HL-60 (cell line): Measurements from ENCODE around the gene SMAP2.
A peak's percentile ranks its signal among the peaks of the same experiment; 100 is the strongest.

ENCODE experiments used
- DNase-seq, 2 experiments: peaks; one replicate each; pipeline ENCODE4 v3.0.0-alpha.2; 2010 to 2020; ENCODE audit warnings: low read depth in 1 of 2, low spot score in 1 of 2
- H3K27ac ChIP-seq: fragments of 250-450 bp; sonication (Bioruptor Pico); replicated peaks from 2 replicates; pipeline ENCODE4 v1.5.1; 2020; ENCODE audit warnings: mild to moderate bottlenecking, moderate library complexity
- H3K27me3 ChIP-seq: fragments of 250-450 bp; sonication (Bioruptor Pico); 2 replicates; pipeline ENCODE4 v1.5.1; 2021; ENCODE audit warnings: mild to moderate bottlenecking, moderate library complexity; ENCODE audit not compliant: insufficient read depth, poor library complexity, severe bottlenecking
- H3K4me3 ChIP-seq: replicated peaks from 2 replicates; pipeline ENCODE4 v1.5.1; 2011; ENCODE audit warnings: mild to moderate bottlenecking, control low read depth, low read length; ENCODE audit not compliant: insufficient read depth
- GABPA ChIP-seq: IDR thresholded peaks from 2 replicates; pipeline ENCODE4 v1.6.1; 2012; ENCODE audit warnings: low read depth
- POLR2AphosphoS5 ChIP-seq: IDR thresholded peaks from 2 replicates; pipeline ENCODE4 v1.6.1; 2012; ENCODE audit warnings: low read depth
- SPI1 ChIP-seq: IDR thresholded peaks from 2 replicates; pipeline ENCODE4 v1.6.1; 2012; ENCODE audit warnings: low read depth, mild to moderate bottlenecking, borderline replicate concordance
- TF ChIP-seq, protein P1 (sequence below): IDR thresholded peaks from one replicate; pipeline ENCODE4 v1.5.1; 2011; ENCODE audit warnings: low read length, control low read depth, inconsistent platforms; ENCODE audit not compliant: insufficient read depth
- TF ChIP-seq, protein P2 (sequence below): IDR thresholded peaks from 2 replicates; pipeline ENCODE4 v1.6.1; 2012; ENCODE audit warnings: low read depth; ENCODE audit not compliant: insufficient replicate concordance

SMAP2 gene

DNA sequence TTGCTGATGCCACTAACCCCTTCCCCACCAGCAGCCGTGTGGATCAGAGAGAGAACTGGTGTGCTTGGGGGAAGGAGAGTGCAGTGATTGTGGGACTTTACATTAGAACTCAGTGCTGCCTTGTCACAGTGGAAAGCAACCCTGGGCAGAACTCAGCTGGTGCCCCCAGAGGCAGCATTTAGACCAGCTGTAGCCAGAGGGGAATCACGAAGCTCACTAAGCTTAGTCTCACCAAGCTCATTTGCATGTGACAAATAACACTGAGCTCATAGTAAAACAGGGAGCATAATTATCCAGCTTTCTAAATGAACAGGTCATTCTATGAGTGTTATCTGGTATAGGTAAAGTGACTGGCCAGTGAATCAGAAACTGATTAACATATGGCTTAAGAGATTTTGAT lies 9.8 kb upstream of the SMAP2 start:
- DNase-seq, result no peak
- no peak overlapping the region for H3K27ac ChIP-seq
- no peak overlapping the region for H3K4me3 ChIP-seq
- H3K27me3 ChIP-seq, result no peaks in the 10 kb centered on the region
- TF ChIP-seq POLR2AphosphoS5, result no peak
- TF ChIP-seq, protein P1, sequence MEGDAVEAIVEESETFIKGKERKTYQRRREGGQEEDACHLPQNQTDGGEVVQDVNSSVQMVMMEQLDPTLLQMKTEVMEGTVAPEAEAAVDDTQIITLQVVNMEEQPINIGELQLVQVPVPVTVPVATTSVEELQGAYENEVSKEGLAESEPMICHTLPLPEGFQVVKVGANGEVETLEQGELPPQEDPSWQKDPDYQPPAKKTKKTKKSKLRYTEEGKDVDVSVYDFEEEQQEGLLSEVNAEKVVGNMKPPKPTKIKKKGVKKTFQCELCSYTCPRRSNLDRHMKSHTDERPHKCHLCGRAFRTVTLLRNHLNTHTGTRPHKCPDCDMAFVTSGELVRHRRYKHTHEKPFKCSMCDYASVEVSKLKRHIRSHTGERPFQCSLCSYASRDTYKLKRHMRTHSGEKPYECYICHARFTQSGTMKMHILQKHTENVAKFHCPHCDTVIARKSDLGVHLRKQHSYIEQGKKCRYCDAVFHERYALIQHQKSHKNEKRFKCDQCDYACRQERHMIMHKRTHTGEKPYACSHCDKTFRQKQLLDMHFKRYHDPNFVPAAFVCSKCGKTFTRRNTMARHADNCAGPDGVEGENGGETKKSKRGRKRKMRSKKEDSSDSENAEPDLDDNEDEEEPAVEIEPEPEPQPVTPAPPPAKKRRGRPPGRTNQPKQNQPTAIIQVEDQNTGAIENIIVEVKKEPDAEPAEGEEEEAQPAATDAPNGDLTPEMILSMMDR, result no peak
- TF ChIP-seq GABPA, result no peak
- no peak for TF ChIP-seq SPI1
- TF ChIP-seq, protein P2, sequence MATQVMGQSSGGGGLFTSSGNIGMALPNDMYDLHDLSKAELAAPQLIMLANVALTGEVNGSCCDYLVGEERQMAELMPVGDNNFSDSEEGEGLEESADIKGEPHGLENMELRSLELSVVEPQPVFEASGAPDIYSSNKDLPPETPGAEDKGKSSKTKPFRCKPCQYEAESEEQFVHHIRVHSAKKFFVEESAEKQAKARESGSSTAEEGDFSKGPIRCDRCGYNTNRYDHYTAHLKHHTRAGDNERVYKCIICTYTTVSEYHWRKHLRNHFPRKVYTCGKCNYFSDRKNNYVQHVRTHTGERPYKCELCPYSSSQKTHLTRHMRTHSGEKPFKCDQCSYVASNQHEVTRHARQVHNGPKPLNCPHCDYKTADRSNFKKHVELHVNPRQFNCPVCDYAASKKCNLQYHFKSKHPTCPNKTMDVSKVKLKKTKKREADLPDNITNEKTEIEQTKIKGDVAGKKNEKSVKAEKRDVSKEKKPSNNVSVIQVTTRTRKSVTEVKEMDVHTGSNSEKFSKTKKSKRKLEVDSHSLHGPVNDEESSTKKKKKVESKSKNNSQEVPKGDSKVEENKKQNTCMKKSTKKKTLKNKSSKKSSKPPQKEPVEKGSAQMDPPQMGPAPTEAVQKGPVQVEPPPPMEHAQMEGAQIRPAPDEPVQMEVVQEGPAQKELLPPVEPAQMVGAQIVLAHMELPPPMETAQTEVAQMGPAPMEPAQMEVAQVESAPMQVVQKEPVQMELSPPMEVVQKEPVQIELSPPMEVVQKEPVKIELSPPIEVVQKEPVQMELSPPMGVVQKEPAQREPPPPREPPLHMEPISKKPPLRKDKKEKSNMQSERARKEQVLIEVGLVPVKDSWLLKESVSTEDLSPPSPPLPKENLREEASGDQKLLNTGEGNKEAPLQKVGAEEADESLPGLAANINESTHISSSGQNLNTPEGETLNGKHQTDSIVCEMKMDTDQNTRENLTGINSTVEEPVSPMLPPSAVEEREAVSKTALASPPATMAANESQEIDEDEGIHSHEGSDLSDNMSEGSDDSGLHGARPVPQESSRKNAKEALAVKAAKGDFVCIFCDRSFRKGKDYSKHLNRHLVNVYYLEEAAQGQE, result no peak

DNA sequence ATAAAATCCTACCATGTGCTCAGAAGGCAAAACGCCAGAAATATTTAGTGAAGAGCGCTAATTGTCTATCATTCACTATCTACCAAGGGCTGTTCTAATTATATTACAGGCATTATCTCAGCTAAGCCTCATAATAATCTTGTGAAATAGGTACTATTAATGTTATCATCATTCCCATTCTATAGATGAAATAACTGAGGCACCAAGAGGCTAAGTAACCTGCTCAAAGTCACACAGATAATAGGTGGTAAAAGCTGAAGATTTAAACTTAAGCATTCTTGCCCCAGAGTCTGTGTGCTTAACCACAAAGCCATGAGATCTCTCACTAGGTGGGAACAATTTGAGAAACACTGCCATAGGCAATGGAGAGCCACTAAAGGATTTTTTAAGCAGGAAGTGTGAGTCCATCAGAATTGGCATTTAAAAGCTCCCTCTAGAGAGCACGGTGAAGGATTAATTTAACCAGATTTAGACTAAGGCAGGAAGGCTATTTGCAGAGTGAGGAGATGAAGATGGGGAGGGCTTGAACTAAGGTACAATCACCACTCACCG lies 1.7 kb upstream of the SMAP2 start:
- H3K27me3 ChIP-seq, result no peaks in the 10 kb centered on the region
- no peak for DNase-seq
- TF ChIP-seq, protein P1, result no peak
- TF ChIP-seq, protein P2, result no peak
- TF ChIP-seq SPI1 (no peak), GABPA (no peak), POLR2AphosphoS5 (no peak)
- no peak overlapping the region for H3K27ac ChIP-seq
- no peak overlapping the region for H3K4me3 ChIP-seq

DNA sequence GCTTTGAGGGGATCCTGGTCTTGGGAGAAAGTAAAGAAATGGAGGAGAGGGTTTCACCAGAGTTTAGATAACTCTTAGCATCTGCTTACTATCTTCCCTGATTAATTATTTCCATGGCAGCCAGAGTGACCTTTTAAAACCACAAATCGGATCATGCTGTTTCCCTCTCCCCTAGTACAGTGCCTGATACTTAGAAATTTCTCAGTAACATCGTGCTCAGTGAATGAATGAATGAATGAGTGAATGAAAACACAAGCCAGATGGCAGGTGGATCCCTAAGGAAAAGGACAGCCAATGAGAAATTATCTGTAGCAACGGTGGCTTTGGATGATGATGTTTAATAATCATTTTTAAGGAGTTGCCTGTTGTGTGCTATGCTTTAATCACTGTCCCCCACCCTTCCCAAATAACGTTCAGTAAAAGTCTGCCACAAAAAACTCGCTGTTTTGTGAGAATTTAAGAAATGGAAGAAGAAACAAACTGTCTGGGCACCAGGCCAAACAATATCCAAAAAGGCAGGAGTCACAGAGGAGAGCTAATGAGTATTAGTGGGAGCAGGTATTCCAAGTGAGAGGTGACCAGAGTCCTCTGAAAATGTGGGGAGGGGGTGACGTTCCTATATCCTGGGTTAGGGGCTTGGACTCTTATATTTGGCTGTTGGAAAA lies 737 bp upstream of the SMAP2 start:
- DNase-seq, result no peak
- Histone ChIP-seq H3K4me3 (peak overlapping the region; percentile 99), H3K27me3 (no peaks in the 10 kb centered on the region), H3K27ac (0 out of 2 replicates have a peak overlapping the region, but pooled peaks have one; percentile 2)
- TF ChIP-seq GABPA (no peak), POLR2AphosphoS5 (no peak), SPI1 (no peak)
- TF ChIP-seq, protein P2, result no peak
- TF ChIP-seq, protein P1, result no peak
